GM19351 (cell line): ENCODE measurements around the gene OR52J3.
"Not testable (repeated sequence)": the region's sequence is repeated elsewhere in the genome, so short reads cannot be mapped to it uniquely, and the experiment has no call there.

Source experiments
- ATAC-seq: cut with Tn5 transposase; IDR thresholded peaks from one replicate; pipeline ENCODE4 v1.9.1; 2021; ENCODE audit warnings: mild to moderate bottlenecking, moderate library complexity; ENCODE audit not compliant: unreplicated experiment

The OR52J3 gene

GRCh38 chr11:5046226-5046625 is at the start of gene OR52J3:
Gene OR52J3 (plus strand): TSS chr11:5046526. CDS start chr11:5046526, 0 bp downstream.
- no peak for ATAC-seq

- peak; percentile 63 for ATAC-seq
Observed at GRCh38 chr11:5004424-5005274, 41.7 kb upstream of the OR52J3 start.

- no peak for ATAC-seq
Observed at GRCh38 chr11:5007561-5007960, 38.8 kb upstream of the OR52J3 start.

GRCh38 chr11:5011254-5011653 is 35.1 kb upstream of the OR52J3 start:
- no peak for ATAC-seq

- no peak for ATAC-seq
Observed at GRCh38 chr11:5013012-5013411, 33.3 kb upstream of the OR52J3 start.

- no peak for ATAC-seq
Observed at GRCh38 chr11:5021996-5022395, 24.3 kb upstream of the OR52J3 start.

GRCh38 chr11:5036669-5037068 is 9.7 kb upstream of the OR52J3 start:
- ATAC-seq, result no peak

- no peak for ATAC-seq
Observed at GRCh38 chr11:5037926-5038325, 8.4 kb upstream of the OR52J3 start.

- no peak for ATAC-seq
Observed at GRCh38 chr11:5038341-5038740, 8.0 kb upstream of the OR52J3 start.

- no peak for ATAC-seq
Observed at GRCh38 chr11:5040876-5041275, 5.5 kb upstream of the OR52J3 start.

GRCh38 chr11:5042091-5042490 is 4.2 kb upstream of the OR52J3 start:
- no peak for ATAC-seq

- ATAC-seq, result no peak
Observed at GRCh38 chr11:5043380-5043779, 2.9 kb upstream of the OR52J3 start.

- ATAC-seq, result no peak
Observed at GRCh38 chr11:5046754-5047330, 516 bp downstream of the OR52J3 start.

- not testable (repeated sequence) for ATAC-seq
Observed at GRCh38 chr11:5058679-5059078, 12.4 kb downstream of the OR52J3 start.

- no peak for ATAC-seq
Observed at GRCh38 chr11:5059391-5059790, 13.1 kb downstream of the OR52J3 start, which contains the start of gene OR52E2. Gene OR52E2 (minus strand): TSS chr11:5059627. CDS start chr11:5059627, 0 bp downstream.

- ATAC-seq, result no peak
Observed at GRCh38 chr11:5065027-5065426, 18.7 kb downstream of the OR52J3 start.

- no peak for ATAC-seq
Observed at GRCh38 chr11:5069272-5069671, 22.9 kb downstream of the OR52J3 start, which contains the start of gene OR52E1. Gene OR52E1 (plus strand): TSS chr11:5069572.

GRCh38 chr11:5071799-5072198 is 25.5 kb downstream of the OR52J3 start:
- no peak for ATAC-seq

GRCh38 chr11:5081405-5081804 is 35.1 kb downstream of the OR52J3 start:
- no peak for ATAC-seq

GRCh38 chr11:5083602-5084001 is 37.3 kb downstream of the OR52J3 start:
- no peak for ATAC-seq

- ATAC-seq, result no peak
Observed at GRCh38 chr11:5088556-5088955, 42.2 kb downstream of the OR52J3 start.

- ATAC-seq, result no peak
Observed at GRCh38 chr11:5090668-5091067, 44.3 kb downstream of the OR52J3 start.
